Measurements from ENCODE around the gene TEDC2.
A peak's percentile ranks its signal among the peaks of the same experiment; 100 is the strongest.

TEDC2 gene

GRCh38 chr16:2466667-2467527 is 7.0 kb downstream of the TEDC2 start:
- no peak overlapping the region; the same call in 1 of the 2 replicates for H3K9ac ChIP-seq (ENCODE audit: low read length)
- H3K9me3 ChIP-seq (replicated peaks; ENCODE audit: insufficient read depth, low read length) = no peaks in the 10 kb centered on the region
- no peaks in the 10 kb centered on the region for H4K20me1 ChIP-seq (ENCODE audit: insufficient read depth, low read length)
- H3K4me3 ChIP-seq (ENCODE audit: low read length) = no peak overlapping the region
- H3F3A ChIP-seq (ENCODE audit: insufficient read depth, low read length) = no peaks in the 10 kb centered on the region
- H3K9me2 ChIP-seq (replicated peaks; ENCODE audit: insufficient read depth, low read length) = no peaks in the 10 kb centered on the region
- TF ChIP-seq EZH2 (optimal IDR thresholded peaks at IDR 0.05; ENCODE audit: low read depth, low read length) (no peak), EZH2phosphoT487 (IDR thresholded peaks at IDR 0.05; ENCODE audit: low read length) (no peak), CTCF (IDR thresholded peaks at IDR 0.05; ENCODE audit: low read length) (no peak)
- H3K4me2 ChIP-seq (ENCODE audit: low read depth, low read length) = no peak overlapping the region; the same call in 1 of the 2 replicates
- H2AFZ ChIP-seq (ENCODE audit: low read length) = no peak overlapping the region
- no peaks in the 10 kb centered on the region for H3K36me3 ChIP-seq (replicated peaks; ENCODE audit: insufficient read depth, low read length)
- H3K4me1 ChIP-seq (ENCODE audit: low read length) = 0 out of 2 replicates have a peak, but pooled peaks cover 2% of the 10 kb centered on the region
- H3K27ac ChIP-seq (ENCODE audit: low read length) = no peak overlapping the region
- no peak for DNase-seq
- no peaks in the 10 kb centered on the region for H3K79me2 ChIP-seq (ENCODE audit: low read length)
- peaks cover 37% of the 10 kb centered on the region for H3K27me3 ChIP-seq (replicated peaks; ENCODE audit: insufficient read depth, low read length)

- H3K4me3 ChIP-seq (ENCODE audit: low read length) = peak overlapping the region; percentile 54
- H3K4me1 ChIP-seq (ENCODE audit: low read length) = 0 out of 2 replicates have a peak, but pooled peaks cover 2% of the 10 kb centered on the region
- H3K4me2 ChIP-seq (ENCODE audit: low read depth, low read length) = peak overlapping the region; percentile 95
- no peak for DNase-seq
- no peak for TF ChIP-seq EZH2 (optimal IDR thresholded peaks at IDR 0.05; ENCODE audit: low read depth, low read length)
- no peak for TF ChIP-seq EZH2phosphoT487 (IDR thresholded peaks at IDR 0.05; ENCODE audit: low read length)
- no peak for TF ChIP-seq CTCF (IDR thresholded peaks at IDR 0.05; ENCODE audit: low read length)
- H3K9me2 ChIP-seq (replicated peaks; ENCODE audit: insufficient read depth, low read length) = no peaks in the 10 kb centered on the region
- no peaks in the 10 kb centered on the region for H4K20me1 ChIP-seq (ENCODE audit: insufficient read depth, low read length)
- no peak overlapping the region for H3K27ac ChIP-seq (ENCODE audit: low read length)
- H3K79me2 ChIP-seq (ENCODE audit: low read length) = no peaks in the 10 kb centered on the region
- H3F3A ChIP-seq (ENCODE audit: insufficient read depth, low read length) = no peaks in the 10 kb centered on the region
- H3K9me3 ChIP-seq (replicated peaks; ENCODE audit: insufficient read depth, low read length) = no peaks in the 10 kb centered on the region
- no peaks in the 10 kb centered on the region for H3K36me3 ChIP-seq (replicated peaks; ENCODE audit: insufficient read depth, low read length)
- H3K9ac ChIP-seq (ENCODE audit: low read length) = peak overlapping the region; percentile 31; the same call in 1 of the 2 replicates
- peaks cover 45% of the 10 kb centered on the region for H3K27me3 ChIP-seq (replicated peaks; ENCODE audit: insufficient read depth, low read length)
- no peak overlapping the region for H2AFZ ChIP-seq (ENCODE audit: low read length)
These were observed 7.8 kb downstream of the TEDC2 start for GRCh38 chr16:2467528-2468232.

DNA sequence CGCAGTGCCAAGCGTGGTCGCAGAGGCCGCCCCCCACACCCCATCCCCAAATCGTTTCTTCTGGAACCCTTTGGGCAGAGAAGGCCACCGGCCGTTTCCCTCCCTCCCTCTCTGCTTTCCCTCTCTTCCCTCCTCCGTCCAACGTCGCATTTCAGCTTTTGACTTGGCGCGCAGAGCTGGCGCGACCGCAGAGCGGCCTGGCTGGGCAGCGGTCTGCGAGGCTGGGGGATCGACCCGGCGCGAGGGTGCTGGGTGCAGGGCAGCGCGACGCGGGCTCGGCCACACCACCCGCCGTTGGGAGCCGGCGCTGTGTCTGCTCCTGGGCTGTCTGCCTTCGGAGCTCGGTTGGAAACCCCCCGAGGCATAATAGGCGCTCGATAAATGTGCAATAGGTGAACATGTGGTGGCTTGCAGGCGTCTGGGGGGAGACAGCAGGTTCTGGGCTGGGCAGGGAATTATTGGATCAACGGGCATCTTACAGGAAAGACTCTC is 8.4 kb downstream of the TEDC2 start:
- no peaks in the 10 kb centered on the region for H4K20me1 ChIP-seq (ENCODE audit: insufficient read depth, low read length)
- H3K9me3 ChIP-seq (replicated peaks; ENCODE audit: insufficient read depth, low read length) = no peaks in the 10 kb centered on the region
- H2AFZ ChIP-seq (ENCODE audit: low read length) = 0 out of 2 replicates have a peak overlapping the region, but pooled peaks have one; percentile 19
- peak overlapping the region; percentile 95 for H3K4me2 ChIP-seq (ENCODE audit: low read depth, low read length)
- peak overlapping the region; percentile 54 for H3K4me3 ChIP-seq (ENCODE audit: low read length)
- no peak for DNase-seq
- peak overlapping the region; percentile 31; the same call in 1 of the 2 replicates for H3K9ac ChIP-seq (ENCODE audit: low read length)
- 0 out of 2 replicates have a peak, but pooled peaks cover 2% of the 10 kb centered on the region for H3K4me1 ChIP-seq (ENCODE audit: low read length)
- TF ChIP-seq EZH2phosphoT487 (IDR thresholded peaks at IDR 0.05; ENCODE audit: low read length) (no peak), EZH2 (optimal IDR thresholded peaks at IDR 0.05; ENCODE audit: low read depth, low read length) (peak; percentile 77)
- H3K9me2 ChIP-seq (replicated peaks; ENCODE audit: insufficient read depth, low read length) = no peaks in the 10 kb centered on the region
- H3K79me2 ChIP-seq (ENCODE audit: low read length) = no peaks in the 10 kb centered on the region
- no peaks in the 10 kb centered on the region for H3K36me3 ChIP-seq (replicated peaks; ENCODE audit: insufficient read depth, low read length)
- no peak overlapping the region for H3K27ac ChIP-seq (ENCODE audit: low read length)
- peaks cover 50% of the 10 kb centered on the region for H3K27me3 ChIP-seq (replicated peaks; ENCODE audit: insufficient read depth, low read length)
- no peaks in the 10 kb centered on the region for H3F3A ChIP-seq (ENCODE audit: insufficient read depth, low read length)
